ENCODE results near the gene WWOX.

GRCh38 chr16:79188115-79188738 lies 1088.8 kb downstream of the WWOX start:
- no peak for TF ChIP-seq ARNTL (CRISPR knock-in tag; IDR thresholded peaks at IDR 0.05; ENCODE audit: borderline replicate concordance, low read depth)
- no peak for TF ChIP-seq ZC3H10 (CRISPR knock-in tag; IDR thresholded peaks at IDR 0.05)
- no peak for TF ChIP-seq ZNF70 (CRISPR knock-in tag; IDR thresholded peaks at IDR 0.05)
- TF ChIP-seq CREB5 (CRISPR knock-in tag; IDR thresholded peaks at IDR 0.05; ENCODE audit: low read depth), result no peak
- no peak for TF ChIP-seq TCF4 (CRISPR knock-in tag; IDR thresholded peaks at IDR 0.05; ENCODE audit: borderline replicate concordance)
- no peak for TF ChIP-seq ISL1 (CRISPR knock-in tag; IDR thresholded peaks at IDR 0.05)
- TF ChIP-seq ZFP3 (CRISPR knock-in tag; IDR thresholded peaks at IDR 0.05), result no peak
- TF ChIP-seq ESRRG (CRISPR knock-in tag; IDR thresholded peaks at IDR 0.05), result no peak
- no peak for TF ChIP-seq ZFP30 (CRISPR knock-in tag; IDR thresholded peaks at IDR 0.05)
- TF ChIP-seq CSDC2 (CRISPR knock-in tag; IDR thresholded peaks at IDR 0.05), result no peak
- no peak for TF ChIP-seq ZNF565 (CRISPR knock-in tag; conservative IDR thresholded peaks at IDR 0.05; ENCODE audit: low read depth)
- TF ChIP-seq PATZ1 (CRISPR knock-in tag; IDR thresholded peaks at IDR 0.05; ENCODE audit: borderline replicate concordance), result no peak
- TF ChIP-seq RARB (CRISPR knock-in tag; IDR thresholded peaks at IDR 0.05), result no peak
- TF ChIP-seq ZNF8 (CRISPR knock-in tag; IDR thresholded peaks at IDR 0.05), result no peak

Measured in SK-N-SH treated with all-trans-retinoic acid at 6 μM for 48 hours (cell line).